HL-60/S4 treated with retinoic acid at 250 ng/mL for 4 days and 3 days (cell line): ENCODE measurements around the gene HCRT.
"Not testable (repeated sequence)": the region's sequence is repeated elsewhere in the genome, so short reads cannot be mapped to it uniquely, and the experiment has no call there.

Experiments used
- in situ Hi-C: fragments of 300-500 bp; cut with MboI; formaldehyde crosslinking; loops from 2 replicates; pipeline ENCODE4 v1.7.0; 2022; ENCODE audit warnings: low sequenced_read_pairs

The HCRT gene, protein sequence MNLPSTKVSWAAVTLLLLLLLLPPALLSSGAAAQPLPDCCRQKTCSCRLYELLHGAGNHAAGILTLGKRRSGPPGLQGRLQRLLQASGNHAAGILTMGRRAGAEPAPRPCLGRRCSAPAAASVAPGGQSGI

GRCh38 chr17:42184713-42185620, at the start of gene HCRT:
Gene HCRT, minus strand, starts transcription at chr17:42185452. Its CDS starts 87 bp downstream, at chr17:42185365.
- in situ Hi-C loops = no loop called here

DNA sequence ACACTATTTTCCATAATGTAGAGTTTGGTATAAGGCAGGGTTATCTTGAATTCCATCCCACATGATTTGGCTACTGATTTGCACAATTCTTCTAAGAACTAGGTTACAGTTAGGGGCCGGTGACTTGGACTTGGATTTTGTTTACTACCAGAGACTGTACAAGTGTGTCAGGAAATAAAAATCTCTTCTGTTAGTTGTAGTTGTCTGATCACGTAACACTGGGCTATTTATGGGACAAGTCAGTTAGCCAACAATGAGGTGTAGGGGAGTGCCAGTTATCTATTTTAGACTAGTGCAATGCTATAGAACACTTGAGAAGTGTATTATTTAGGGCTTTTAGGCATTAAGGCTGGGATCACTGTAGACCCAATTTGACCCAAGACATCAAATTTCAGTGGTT, 48.7 kb upstream of the HCRT start:
- in situ Hi-C loops = no loop called here

DNA sequence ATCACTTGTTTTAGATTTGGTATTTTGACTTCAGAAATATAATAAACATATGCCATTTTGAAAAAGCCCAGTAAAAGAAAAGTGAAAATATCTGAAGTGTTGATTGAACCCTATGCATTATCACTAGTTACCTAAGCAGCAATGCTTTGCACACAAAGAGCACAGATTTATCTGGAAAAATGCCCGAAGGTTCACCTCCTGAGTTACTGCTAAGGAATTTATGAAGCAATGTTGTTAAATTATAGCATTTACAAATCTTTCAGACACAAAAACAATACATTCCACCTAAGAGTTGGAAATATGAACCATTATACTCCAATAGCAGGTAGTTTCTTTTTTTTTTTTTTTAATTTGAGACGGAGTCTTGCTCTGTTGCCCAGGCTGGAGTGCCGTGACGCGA, 47.9 kb upstream of the HCRT start:
- in situ Hi-C loops = no loop called here

GRCh38 chr17:42230225-42230624, 45.0 kb upstream of the HCRT start:
- in situ Hi-C loops = no loop called here

DNA sequence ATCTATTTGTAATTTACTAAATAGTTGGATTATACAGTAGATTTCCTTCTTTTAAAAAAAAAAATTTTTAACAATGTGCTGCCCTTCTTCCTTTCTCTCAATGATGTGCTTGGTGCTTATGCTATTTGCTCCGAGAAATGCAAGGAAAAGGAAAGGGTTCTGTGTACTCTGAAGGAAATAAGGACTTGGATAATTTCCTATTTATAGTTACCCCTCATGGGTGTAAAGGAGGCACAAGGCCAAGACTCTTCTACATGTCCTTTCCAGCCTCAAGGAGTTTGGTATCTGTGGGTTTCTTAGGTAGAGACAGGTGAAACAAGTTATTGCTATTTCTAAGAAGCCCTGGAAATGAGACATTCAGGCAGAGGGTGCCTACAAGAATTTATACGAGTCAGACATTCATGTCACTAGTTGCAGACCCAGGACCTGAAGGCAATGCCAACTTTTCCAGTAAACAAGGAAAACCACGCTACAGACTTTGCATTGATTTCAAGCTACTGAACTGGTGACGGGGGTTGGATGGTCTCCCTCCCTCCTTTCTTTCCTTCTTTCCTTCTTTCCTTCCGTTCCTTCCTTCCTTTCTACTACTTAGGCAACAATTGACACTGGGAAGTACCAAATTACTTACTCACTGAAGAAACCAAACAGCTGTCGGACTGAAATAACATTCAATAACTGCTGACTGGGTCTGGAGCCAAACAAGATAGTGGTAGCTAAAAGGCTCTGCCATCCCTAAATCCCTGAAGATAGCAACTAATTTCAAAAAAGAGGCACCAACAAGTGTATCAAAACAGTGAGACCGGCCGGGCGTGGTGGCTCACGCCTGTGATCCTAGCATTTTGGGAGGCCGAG, 42.8 kb upstream of the HCRT start:
- in situ Hi-C loops = no loop called here

DNA sequence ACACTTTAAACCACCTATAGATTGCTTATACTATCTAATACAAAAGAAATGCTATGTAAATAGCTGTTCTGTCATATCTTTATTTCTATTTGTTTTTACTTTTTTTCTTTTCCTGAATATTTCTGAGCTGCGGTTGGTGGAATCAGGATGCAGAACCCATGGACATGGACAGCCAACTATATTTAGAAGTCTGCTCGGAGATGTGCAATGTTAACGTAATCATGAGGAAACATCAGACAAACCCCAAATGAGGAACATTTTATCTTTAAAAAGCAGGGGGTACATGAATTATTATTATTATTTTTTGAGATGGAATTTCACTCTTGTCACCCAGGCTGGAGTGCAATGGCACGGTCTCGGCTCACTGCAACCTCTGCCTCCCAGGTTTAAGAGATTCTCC, 40.4 kb upstream of the HCRT start:
- in situ Hi-C loops = no loop called here

DNA sequence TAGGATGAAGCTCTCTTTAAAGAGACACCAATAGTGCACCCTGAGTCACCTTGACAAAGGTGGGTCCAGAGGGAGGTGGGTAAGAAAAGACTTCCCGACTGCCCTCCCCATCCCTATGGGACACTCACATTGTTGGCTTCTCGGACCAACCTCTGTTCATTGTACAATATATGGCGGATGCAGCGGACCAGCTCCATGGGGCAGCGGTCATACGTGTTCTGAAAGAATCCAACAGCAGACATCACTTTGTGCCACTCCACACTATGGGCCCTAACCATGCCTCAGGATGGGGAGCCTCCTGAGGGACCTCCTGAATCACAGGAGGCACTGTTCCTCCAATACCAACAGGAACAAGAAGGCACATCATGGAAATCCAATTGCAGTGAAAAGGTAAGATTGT, 39.4 kb upstream of the HCRT start:
- in situ Hi-C loops = no loop called here

GRCh38 chr17:42221886-42222745, 36.9 kb upstream of the HCRT start:
- in situ Hi-C loops = no loop called here

DNA sequence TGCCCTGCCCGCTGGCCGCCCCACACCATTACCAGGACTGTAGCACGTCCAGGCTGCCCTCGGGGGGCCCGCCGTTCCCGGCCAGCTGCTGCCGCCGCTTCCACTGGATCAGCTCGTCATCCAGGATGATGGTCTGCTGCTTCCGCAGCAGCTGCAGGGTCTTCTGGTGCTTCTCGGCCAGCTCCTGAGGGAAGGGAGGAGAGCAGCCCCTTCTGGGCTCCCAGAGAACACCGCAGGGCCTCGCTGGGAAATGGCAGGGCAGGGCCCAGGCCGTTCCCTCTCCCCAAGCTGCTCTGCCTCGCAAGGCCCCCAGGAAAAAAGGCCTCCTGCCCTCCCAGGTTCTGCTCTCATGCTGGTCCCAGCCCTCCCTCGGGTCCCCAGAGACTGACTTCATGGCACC, 34.0 kb upstream of the HCRT start:
- in situ Hi-C loops = not testable (repeated sequence)

DNA sequence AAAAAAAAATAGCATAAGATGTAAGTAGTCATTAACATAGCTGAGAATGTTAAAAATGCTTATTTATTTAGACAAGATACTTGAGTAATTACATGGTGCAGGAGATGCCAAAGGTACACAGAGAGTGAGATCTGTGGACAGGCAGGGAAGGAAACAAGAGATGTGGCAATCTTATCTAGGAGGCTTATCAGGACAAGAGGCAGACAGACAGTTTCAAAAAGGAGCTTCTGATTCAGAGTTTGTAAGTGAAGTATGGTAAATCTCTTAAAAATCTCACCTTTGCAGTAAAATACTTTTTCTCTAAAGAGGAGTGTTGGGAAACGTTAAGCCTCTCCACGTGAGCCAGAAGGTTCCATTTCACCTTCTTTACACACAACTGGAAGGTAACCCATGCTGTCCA, 28.9 kb upstream of the HCRT start:
- in situ Hi-C loops = no loop called here

DNA sequence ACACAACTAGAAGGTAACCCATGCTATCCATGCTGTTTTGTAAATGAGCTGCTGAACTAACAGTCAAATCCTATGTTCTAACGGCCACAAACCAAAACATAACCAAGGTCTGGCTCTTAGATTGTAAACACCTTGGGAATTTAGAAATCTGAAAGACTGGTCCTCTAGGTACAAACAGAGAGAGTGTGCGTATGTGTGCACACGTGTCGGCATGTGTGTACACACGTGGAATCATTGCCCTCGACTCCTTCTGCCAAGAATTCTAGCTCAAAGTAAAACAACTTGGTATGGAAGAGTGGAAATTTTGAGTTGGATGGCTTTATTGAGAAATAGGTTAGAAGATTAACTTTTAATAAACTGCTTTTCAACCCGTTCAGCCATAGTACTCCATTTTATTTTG, 27.1 kb upstream of the HCRT start:
- in situ Hi-C loops = no loop called here

DNA sequence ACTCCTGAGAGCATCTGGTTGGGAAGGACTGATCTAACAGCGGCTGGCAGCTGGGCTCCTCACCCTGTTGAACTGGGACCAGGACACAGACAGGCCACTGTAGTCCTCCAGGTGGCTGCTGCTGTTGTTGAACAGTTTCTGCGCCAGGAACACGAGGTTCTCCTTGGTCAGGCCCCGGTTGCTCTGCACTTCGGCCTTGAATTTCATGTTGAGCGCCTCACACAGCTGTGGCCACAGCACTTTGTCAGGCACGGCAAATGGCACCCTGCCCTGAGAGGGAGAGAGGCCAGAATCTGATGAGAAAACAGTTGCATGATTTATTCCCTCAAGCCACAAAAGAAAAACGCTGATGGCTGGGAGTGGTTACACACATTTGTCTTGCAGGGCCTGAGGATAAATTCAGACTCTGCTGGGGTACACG, 26.7 kb upstream of the HCRT start:
- in situ Hi-C loops = not testable (repeated sequence)

DNA sequence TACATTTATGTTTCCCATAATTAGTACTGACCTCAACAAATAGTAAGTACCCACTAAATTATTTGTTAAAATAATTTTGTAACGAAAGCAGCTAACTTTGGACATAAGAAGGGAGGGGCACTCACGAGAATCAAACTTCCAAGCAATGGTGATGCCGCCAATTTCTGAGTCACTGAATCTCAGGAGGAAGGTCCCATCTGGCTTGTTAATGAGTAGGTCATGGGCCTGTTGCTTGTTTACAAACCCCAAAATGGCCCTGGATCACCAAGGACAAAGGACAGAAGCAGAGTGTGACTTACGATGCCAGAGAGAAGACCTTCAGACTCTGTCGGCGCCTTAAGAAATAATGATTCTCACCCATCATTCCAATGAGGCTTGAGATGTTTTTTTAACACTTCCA, 24.8 kb upstream of the HCRT start:
- in situ Hi-C loops = no loop called here

GRCh38 chr17:42206153-42206612, 20.9 kb upstream of the HCRT start:
- in situ Hi-C loops = not testable (repeated sequence)

DNA sequence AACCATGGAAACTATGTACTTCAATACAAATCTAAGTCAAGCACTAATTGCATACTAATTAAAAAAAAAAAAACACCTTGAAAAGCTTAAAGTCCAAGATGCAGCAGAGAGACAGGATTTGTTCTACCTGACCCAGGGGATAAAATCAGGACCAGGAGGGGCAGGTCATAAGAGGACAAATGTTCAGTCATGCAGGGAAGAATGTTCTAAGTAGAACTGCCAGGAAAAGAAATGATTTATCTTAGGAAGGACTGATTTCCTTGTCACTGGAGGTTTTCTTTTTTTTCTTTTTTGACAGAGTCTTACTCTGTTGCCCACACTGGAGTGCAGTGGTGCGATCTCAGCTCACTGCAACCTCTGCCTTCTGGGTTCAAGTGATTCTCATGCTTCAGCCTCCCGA, 18.1 kb upstream of the HCRT start:
- in situ Hi-C loops = no loop called here

- in situ Hi-C loops = no loop called here
These were observed 17.4 kb upstream of the HCRT start for GRCh38 chr17:42202696-42203095.

- in situ Hi-C loops = no loop called here
These were observed 16.9 kb upstream of the HCRT start for GRCh38 chr17:42202159-42202558.

- in situ Hi-C loops = no loop called here
These were observed 16.2 kb upstream of the HCRT start for GRCh38 chr17:42201458-42201772.

DNA sequence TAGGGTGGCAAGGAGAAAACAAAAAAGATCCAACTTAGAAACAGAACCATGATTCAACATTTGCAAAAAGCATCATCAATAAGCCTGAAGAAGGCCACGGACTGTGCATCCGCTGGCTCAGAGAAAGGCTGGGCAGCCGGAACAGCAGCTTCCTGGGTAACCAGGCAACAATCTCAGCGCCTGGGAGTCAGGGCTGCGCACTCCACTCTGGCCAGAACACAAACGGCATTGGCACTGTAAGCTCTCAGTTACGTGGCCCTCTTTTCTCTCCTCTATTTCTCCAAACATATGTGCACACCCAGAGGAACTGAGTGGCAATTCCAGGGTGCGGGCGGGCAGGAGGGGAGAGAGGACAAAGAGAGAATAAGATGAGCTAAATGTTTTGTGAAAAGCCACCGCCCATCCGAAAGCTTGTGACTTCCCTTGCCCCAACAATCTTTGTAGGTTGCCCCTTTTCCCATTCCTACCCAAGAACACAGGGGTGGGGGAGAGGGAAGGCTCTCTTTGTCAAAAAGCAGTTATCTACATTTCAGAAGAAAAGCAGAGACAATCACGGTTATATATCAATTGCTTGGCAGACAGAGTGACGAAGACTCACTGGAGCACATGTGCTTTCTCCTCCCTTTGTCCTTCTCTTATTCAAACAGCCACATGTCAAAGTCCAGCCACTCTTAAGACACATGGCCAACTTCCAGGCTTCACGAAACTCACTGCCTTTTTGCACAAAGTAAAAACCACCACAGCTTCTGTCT, 15.6 kb upstream of the HCRT start:
- in situ Hi-C loops = no loop called here

DNA sequence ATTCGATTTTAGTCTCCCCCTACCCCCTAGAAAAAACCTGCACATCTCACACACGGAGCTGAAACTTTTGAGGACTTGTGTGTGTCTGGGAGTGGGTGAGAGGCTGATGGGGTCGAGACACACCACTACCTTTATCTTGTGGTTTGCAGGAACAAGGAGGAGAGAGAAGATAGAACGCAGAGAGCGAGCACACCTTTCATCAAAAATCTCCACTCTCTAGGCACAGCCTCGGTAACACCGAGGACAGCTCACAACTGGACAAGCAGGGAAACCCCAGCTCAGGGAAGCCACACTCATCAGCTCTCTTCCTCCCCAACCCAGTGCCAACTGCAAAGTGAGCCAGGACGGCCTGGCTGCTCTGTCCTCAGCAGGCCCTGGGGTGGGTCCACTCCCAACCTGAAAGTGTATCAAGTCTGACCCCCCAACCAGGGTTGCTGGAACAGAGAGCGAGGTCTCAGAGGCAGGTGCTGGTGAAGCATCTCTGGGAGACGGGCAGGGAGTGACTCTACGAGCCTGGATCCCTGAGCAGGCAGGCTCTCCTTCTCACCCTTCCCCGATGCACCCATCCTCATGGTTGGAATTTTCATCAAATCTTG, 14.3 kb upstream of the HCRT start:
- in situ Hi-C loops = no loop called here
